Body of pancreas (tissue), 4 donors: Measurements from ENCODE around the gene MRPL14.

ENCODE experiments used
- POLR2A ChIP-seq, 3 donors: fragments of 450-650 bp; IDR thresholded peaks; one replicate each; pipeline ENCODE4 v1.6.1; 2016; ENCODE audit warnings: antibody characterized with exemption in 3 of 3, mild to moderate bottlenecking in 2 of 3
- TF ChIP-seq, protein P1 (sequence below), 7 experiments: fragments of 450-650 bp in 4 of 7; fragments of 200-600 bp in 3 of 7; sonication (generic) in 3 of 7; IDR thresholded peaks; one replicate each; pipeline ENCODE4 v1.5.1; 2016 to 2019; ENCODE audit warnings: antibody characterized with exemption in 7 of 7

DNA sequence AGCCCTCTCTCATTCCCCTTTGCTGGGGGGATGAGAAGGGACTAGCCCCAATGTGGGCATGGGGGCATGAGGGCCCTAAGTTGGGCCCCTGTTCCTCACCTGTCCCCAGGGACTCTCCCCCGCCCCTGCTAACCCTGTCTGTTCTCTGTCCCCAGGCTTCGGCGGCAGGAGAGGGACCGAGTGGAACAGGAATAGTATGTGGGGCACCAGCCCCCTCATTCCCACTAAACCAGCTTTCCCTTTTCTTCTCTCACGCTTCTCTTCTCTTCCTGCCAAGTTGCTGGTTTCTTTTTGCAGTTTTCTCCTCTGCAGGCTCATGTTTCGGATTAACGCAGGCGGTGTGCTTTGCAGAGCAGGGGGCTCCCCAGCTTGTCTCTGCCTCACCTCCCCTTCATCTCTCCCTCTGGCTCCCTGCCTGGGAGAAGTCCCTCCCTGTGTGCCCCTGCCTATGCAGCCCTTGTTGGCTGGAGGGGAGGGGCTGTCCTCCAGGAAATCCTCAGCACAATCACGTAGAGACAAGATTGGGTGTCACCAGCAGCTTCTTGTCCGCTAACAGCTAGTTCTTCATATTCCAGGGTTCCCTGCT, 8.0 kb upstream of the MRPL14 start:
- TF ChIP-seq, protein P1, sequence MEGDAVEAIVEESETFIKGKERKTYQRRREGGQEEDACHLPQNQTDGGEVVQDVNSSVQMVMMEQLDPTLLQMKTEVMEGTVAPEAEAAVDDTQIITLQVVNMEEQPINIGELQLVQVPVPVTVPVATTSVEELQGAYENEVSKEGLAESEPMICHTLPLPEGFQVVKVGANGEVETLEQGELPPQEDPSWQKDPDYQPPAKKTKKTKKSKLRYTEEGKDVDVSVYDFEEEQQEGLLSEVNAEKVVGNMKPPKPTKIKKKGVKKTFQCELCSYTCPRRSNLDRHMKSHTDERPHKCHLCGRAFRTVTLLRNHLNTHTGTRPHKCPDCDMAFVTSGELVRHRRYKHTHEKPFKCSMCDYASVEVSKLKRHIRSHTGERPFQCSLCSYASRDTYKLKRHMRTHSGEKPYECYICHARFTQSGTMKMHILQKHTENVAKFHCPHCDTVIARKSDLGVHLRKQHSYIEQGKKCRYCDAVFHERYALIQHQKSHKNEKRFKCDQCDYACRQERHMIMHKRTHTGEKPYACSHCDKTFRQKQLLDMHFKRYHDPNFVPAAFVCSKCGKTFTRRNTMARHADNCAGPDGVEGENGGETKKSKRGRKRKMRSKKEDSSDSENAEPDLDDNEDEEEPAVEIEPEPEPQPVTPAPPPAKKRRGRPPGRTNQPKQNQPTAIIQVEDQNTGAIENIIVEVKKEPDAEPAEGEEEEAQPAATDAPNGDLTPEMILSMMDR (IDR thresholded peaks at IDR 0.05), result no peak
- no peak for TF ChIP-seq POLR2A (IDR thresholded peaks at IDR 0.05)
